G401.6 (cell line): ENCODE measurements around the gene ARL4D.
"Not testable (repeated sequence)": the region's sequence is repeated elsewhere in the genome, so short reads cannot be mapped to it uniquely, and the experiment has no call there.

Source experiments
- FAIRE-seq: peaks from 2 replicates; lab custom pipeline; 2012; peaks lifted over from hg19 to GRCh38; lab: Jason Lieb, UNC

ARL4D gene

DNA sequence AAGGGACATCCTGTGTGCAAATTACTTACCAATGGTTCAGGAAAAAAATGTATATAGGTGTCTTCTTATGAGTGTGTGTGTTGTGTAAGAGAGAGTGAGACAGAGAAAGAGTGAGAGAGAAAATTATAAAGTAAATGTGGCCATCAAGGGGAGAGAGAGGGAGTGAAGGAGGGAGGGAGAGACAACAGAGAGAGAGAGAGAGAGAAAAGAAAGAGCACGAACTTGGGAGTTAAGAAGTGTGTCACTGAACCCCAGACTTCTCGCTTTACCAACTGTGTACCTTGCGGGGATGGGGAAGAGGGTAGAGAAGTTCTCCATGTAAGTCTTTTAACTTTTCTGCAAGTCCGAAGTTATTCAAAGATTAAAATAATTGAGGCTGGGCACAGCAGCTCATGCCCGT, 28.8 kb upstream of the ARL4D start:
- no peak for FAIRE-seq

DNA sequence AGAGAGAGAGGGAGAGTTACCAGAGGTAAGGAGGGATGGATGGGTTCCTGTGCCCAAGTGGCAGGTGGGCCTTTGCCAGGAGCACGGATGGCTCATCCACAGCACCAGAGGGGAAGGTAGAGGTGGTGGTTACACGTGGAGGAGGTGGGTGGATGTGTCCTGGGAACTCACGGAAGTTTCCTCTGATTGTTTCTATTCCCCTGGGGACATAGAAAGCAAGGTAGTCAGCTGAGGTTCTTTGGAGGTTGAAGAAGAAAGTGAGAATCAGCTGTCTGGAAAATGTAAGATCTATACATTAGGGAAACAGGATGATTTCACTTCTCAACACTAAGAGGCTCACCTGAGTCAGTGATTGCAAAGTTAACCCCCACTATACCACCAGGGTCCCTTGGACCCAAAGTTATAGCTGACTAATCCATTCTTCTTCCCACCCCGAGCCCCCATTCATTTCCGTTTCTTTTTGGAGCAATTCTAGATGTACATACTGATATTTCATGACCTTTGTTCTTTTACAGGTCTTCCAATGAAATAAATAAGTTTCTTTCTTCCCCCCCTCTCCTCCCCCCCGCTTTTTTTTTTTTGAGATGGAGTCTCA, 27.5 kb upstream of the ARL4D start:
- FAIRE-seq = no peak

DNA sequence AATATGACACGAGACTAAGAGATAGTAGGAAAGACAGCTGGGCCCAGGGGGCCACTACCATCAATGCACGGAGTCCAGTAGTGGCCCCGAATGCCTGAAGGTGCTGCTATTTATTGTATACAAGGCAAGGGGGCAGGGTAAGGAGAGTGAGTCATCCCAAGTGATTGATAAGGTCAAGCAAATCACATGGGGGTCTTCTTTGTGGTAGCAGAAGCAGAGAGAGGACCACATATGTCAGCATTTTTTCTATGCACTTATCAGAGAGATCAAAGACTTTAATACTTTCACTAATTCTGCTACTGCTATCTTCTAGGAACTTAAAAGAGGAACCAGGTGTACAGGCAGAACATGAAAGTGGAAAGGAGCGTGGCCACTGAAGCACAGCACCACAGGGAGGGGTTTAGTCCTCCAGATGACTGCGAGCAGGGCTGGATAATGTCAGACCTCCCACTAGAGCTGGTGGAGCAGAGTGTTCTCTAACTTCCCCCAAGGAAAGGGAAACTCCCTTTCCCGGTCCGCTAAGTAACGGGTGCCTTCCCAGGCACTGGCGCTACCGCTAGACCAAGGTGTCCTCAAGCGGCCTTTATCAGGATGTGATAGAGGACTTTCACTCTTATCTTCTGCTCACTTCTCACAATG, 26.4 kb upstream of the ARL4D start:
- FAIRE-seq = no peak

DNA sequence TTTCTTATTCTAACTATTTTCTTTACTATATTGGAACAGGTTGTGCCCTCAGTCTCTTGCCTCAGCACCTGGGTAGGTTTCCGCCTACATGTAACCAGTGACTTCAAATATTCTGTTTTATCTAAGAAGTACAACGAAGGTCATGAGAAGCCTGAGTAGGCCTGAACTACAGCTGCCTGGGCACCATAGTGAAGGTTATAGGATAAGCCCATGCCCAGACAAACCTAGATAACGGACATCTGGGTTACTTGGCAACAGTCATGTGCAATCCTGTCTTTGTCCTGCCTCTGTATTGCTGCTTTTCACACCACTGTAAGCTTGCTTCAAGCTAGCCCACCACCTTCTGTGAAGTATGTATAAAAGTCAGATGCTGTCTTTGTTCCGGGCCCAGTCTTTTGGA, 25.4 kb upstream of the ARL4D start:
- FAIRE-seq = no peak

DNA sequence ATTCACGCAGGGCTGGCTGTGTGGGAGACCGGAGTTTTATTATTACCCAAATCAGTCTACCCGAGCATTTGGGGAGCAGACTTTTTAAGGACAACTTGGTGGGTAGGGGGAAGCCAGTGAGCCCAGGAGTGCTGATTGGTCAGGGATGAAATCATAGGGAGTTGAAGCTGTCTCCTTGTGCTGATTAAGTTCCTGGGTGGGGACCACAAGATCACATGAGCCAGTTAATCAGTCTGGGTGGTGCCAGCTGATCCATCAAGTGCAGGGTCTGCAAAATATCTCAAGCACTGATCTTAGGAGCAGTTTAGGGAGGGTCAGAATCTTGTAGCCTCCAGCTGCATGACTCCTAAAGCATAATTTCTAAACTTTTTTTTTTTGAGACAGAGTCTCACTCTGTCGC, 22.9 kb upstream of the ARL4D start:
- not testable (repeated sequence) for FAIRE-seq

DNA sequence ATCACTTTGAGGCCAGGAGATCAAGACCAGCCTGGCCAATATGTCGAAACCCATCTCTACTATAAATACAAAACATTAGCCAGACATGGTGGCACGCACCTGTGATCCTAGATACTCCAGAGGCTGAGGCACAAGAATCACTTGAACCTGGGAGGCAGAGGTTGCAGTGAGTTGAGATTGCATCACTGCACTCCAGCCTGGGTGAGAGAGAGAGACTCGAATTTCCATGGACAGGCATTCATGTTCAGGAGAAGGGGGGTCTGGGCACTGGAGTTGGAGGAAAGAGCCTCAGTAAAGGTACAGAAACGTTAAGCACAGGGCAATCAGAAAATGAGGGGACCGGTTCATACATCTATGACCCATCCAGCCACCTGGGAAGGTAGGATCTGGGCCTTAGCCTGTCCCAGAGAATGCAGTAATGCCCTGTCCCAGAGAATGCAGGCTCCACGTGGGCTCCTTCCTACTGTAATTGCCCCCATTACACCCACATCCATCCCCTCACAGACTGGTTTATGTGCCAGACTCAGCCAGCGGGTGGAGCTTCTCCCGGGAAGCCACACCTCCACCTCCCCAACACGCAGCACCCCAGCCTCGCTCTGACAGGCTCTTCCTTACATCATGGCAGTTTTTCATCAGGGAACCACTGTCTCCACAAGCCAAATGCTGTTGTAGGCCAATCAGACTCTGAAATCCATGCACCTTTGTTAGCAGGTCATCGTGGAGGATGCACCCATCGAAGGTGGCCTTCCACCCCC, 21.6 kb upstream of the ARL4D start:
- FAIRE-seq = no peak

DNA sequence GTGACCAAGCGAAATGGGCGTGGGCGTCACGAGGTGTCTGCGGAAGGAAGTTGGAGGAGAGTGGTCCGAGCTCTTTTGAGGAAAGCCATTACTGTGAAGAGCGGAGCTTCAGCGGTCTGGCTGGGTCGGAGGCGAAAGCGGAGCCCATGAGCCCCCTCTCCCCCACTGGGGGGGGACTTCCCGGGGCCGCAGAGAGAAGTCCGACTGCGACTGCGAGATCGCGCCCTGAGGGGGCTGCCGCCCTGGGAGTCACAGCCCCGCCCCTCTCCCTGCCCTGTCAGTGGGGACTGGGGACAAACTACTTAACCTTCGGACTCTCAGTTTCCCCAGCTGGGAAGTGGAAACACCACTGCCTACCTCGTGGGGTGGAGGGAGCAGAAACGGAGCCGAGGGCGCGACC, 20.0 kb upstream of the ARL4D start:
- FAIRE-seq = no peak

DNA sequence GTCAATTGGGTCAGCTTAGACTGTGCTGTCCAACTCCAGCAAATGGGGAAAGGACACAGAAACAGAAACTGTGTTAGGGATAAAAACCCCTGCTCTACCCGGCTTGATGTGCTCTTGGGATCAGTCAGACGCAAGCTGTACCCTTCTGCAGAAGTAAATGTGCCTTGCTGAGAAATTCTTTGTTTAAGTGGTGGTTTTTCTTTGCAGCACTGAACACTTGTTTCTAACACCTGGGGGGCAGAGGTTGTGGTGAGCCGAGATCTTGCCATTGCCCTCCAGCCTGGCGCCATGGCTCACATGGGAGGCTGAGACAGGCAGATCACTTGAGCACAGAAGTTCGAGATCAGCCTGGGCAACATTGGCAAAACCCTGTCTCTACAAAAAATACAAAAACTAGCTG, 18.5 kb upstream of the ARL4D start:
- no peak for FAIRE-seq

DNA sequence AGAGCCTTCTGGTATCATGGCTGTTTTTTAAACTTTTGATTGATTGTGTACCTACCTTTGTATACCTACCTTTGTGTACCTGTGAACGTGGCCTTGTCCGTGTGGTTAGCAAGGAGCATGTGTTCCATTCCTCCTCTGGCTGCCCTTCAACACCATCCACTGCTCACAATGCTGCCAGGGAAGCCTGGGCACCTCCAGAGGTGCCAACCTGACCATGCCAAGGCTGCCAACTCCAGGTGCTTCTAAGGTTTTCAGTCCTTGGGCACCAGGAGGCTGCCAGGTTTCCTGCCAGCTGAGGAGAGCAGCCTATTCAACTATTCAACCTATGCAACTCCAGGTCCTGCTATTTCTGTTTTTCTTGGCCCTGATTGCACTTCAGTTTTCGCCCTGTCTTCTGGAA, 17.6 kb upstream of the ARL4D start:
- FAIRE-seq = no peak

DNA sequence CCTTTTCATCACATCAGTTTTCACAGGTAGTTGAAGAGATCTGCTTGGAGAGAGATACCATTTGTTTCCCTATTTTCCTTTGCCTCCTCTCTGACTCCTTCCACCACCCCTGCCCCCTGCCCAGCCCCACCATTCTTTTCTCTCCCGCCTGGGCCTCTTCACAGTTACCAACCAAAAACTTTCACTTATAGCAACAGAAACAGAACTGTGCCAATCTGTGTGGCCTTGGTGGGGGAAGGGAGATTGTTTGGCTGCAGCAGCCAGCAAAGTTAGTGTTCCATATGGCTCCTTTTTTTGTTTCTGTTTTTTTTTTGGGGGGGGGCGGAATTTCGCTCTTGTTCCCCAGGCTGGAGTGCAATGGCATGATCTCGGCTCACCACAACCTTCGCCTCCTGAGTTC, 17.2 kb upstream of the ARL4D start:
- FAIRE-seq = no peak

DNA sequence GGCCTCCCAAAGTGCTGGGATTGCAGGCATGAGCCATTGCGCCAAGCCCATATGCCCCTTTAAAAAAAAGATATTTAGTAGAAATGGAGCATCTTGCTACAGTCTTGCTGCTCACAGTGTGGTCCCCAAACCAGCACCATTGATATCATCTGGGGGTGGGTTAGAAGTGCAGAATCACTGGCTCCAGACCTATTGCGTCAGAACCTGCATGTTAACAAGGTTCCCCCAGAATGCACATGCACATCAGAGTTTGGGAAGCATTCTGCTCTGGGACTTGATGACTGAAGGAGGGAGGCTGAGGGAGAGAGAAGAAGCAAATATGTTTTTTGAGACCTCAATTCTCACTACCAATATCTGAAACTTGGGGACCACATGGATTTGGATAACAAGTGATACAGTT, 16.0 kb upstream of the ARL4D start:
- no peak for FAIRE-seq

DNA sequence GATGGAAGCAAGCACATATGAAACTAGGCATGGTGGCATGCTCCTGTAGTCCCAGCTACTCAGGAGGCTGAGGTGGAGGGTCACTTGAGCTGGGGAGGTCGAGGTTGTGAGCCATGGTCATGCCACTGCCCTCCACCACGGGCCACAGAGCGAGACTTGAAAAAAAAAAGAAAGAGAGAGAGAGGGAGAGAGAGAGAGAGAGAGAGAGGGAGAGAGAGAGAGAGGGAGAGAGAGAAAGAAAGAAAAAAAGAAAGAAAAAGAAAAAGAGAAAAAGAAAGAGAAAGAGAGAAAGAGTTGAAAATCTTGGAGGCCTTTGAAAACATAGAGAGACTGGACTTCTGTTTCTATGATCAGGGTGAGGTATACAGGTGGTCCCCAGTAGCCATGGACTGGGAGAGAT, 15.4 kb upstream of the ARL4D start:
- no peak for FAIRE-seq

DNA sequence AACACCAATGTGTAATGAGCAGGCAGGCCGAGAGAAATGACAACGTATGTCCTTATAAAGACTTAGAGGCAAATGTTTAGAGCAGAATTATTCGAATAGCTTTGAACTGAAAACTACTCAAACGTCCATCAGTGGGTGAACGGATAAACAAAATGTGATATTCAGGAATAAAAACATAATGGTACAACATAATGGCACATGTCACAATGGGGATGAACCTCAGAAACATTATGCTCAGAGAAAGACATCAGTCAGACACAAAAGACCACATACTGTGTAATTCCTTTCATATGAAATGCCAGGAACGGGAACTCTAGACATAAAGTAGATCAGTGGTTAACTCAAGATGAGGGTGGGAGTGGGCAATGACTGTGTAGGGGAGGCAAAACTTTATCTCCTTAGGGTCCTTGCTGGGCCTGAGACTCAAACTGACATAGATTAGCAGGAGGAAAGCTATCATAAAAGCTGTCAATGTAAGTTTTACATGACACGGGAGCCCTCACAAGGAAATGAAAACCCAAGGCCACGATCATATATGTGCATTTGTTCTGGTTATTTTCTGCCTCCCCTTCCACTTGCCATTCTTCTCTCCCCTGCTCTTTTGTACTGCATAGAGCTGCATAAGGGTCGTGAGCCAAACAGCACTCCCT, 14.8 kb upstream of the ARL4D start:
- no peak for FAIRE-seq

DNA sequence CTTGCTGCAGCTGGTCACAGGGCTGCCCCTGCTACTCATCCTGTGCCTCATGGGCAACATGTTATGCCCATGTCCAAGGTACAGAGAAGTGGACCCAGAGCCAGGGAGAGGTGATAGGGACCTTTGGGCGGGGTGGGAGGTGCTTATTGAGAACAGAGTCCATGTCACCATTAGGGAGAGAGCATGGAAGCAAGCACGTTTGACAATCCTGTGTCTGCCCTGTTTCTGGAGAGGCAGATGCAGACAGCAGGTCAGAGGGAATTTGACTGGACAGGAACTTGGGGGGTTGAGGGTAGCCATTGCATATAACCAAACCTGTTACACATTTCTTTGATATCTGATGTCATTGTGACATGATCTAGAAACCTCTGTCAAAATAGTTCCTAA, 14.3 kb upstream of the ARL4D start:
- FAIRE-seq = no peak

DNA sequence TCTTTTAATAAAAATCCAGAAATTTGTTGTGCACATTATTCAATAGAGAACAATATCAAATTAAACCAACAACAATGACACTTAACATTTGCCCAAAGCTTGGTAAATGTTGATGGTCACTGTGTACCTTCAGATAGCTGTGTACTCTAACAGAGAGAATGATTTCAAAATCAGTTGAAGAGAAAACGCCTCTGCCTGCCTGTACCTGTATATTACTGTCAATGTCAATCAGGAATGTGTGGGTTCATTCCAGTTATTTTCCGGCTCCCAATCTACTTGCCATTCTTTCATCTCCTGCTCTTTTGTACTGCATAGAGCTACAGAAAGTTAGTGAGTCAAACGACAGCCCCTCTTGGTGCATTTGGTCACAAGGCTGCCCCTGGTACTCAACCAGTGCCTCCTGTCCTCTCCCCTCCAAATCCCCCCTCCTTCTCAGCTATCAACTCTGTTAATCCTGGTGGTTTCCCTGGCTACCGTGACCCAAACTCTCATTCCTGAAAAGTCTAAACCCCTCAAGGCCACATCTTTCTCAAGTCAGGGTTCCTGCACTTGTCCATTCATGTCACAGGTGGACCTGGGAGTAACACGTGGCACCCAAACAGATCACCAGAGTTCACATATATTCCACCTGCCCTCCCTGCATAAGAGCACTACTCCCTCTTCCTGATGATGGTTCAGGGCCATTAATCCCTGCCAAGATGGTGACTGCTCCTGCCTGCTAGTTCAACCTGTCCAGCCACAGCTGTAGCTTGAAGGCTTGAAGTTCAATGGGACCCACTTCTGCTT, 13.6 kb upstream of the ARL4D start:
- FAIRE-seq = no peak

DNA sequence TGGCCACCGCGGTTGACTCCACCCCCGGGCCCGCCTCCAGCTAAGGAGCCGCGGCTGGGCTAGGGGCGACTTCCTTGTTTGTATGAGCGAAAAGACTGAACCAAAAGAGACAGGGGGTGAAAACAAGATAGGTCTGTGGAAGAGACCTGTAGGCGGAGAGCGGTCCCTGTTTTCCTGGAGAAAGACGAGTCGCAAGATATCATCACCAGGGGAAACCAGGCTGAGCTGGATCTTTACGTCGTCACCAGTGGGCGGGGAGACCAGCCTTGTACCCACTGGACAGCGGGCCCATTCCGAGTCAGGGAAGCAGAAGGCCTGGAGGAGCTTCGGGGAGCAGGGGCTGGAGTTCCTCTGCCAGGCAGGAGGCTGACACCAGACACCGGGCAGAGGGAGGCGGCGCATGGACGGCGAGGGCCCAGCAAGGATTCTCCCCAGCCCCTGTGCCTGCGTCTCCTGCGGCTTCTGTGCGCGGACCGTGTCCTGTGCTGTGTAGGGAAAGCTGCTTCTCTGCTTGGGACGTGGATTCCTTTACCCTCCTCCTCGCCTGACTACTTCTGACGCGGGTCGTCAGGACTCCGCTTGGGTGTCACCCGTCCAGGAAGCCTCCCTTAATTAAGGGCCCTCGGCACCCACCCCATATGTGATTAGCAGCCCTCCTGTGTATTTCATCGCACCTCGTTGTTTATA, 10.3 kb upstream of the ARL4D start:
- no peak for FAIRE-seq

DNA sequence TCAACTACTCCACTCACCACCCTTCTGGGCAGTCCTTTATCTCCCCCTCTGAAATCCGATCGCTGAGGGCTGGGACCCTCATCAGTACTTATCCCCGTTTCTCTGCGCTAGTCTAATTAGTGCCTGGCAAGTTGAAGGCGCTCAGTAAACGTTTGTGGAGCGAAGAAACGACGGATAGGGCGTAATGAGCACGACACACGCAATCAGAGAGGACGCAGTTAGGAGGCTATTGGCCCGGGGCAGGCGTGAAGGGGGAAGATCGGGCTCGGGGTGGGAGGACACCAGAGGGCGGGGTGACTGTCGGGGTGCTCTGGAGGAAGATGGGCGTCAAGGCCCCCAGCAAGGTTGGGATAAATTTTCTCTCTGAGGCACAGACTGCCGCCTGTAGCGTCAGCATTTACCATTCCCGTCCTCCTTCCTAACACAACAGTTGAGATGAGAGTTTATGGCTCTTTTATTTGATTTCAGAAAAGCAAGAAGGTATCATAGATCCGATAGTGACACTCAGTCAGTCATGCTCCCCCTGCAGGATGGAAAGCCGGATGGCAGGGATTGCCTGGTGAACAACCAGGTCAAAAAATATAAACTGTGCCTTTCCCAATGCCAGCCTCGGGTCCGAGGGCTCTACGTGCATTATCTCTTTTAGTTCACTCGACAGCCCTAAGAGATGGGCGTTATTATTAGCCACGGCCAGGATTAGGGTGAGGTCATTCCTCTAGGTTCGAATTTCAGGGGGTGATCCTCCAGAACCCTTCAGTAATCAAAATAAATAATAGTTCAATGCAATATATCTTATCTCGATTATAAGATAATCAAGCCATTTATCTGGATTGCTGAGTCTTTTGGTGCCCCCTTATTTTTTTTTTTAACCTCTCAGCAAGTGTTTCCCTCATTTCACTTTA, 9.5 kb upstream of the ARL4D start:
- no peak for FAIRE-seq

DNA sequence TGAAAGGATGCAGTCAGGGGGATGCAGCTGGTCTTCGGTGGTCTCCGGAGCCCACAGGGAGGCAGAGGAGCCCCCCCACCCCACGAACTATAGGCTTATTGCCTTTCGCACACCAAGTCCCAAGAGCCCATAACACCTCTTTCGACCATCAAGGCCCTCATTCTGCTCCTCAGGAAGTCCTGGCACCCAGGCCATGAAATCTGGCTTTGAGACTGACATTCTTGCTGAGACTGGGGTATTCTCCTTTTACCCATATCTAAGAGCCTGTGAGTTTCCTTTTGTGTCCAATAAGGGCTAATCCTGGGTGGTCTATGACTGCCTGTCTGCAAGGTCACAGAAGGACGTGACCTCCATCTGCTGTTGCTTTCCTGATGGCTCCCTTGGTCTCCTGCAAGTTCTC, 6.4 kb upstream of the ARL4D start:
- FAIRE-seq = no peak

DNA sequence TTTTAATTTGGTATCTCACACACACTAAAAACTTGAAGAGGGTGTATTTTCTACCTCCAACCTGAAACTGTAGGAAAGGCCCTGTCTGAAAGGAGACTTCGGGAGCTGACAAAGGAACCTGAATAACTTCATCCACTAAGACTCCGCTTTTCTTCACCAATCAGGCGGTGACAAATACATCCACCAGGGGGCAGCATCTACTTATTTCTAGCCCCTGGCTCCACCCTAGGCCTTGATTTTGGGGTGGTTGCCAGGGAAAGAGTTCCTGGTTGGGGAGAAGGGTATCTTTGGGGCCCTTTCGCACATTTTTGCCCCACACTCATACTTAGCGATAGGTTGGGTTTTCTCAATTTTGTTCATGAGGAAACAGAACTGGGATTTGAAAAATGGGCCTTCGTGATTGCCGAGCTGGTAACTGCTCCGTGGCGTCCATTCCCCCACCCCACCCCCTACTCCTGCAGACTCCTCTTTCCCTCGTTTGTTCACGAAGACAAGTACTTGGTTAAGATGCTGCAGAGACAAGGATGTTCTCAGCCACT, 4.8 kb upstream of the ARL4D start:
- FAIRE-seq = peak; percentile 80

DNA sequence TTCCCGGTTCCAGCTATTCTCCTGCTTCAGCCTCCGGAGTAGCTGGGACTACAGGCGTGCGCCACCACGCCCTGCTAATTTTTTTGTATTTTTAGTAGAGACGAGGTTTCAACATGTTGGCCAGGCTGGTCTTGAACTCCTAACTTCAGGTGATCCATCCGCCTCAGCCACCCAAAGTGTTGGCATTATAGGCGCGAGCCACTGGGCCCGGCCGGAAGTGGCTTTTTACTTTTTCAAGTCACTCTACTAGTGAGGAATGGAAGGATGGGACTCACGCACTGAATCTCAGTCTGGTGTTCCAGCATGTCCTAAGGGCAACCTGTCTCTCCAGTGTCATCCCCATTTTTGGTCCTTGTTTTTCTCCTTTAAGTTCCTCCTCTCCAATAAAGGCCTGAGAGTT, 4.1 kb upstream of the ARL4D start:
- not testable (repeated sequence) for FAIRE-seq

DNA sequence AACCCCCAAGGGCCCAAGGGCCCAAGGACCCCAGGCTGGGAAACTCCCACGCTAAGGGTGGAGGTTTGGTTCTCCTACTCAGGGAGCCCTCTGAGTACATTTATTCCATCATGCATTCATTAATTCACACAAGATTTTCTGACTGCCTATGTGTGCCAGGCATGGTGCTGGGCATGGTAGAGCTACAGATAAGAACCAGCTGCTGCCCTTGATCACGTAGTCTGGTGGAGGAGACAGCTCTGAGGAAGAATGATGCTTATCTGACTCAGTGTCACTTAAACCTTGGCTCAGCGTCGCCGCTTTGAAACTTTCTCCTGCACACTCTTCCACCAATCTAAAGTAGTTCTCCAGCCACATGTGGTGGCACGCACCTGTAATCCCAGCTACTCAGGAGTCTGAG, 3.6 kb upstream of the ARL4D start:
- no peak for FAIRE-seq
